HepG2 (cell line): ENCODE measurements around the gene PSMC5. TPM values are rescaled to one million over a fixed set of nuclear protein-coding genes. Genes with fewer than 3 reads are reported as not detected.

Source experiments
- ARID2 ChIP-seq: sonication (generic); formaldehyde crosslinking; IDR thresholded peaks from 2 replicates; pipeline ENCODE4 v1.8.1; 2022; ENCODE audit warnings: mild to moderate bottlenecking, missing genetic modification reagents, borderline replicate concordance
- BATF2 ChIP-seq: sonication (generic); formaldehyde crosslinking; IDR thresholded peaks from 2 replicates; pipeline ENCODE4 v1.8.0; 2022; ENCODE audit warnings: mild to moderate bottlenecking, missing genetic modification reagents, moderate library complexity
- BORCS8-MEF2B ChIP-seq: sonication (generic); formaldehyde crosslinking; IDR thresholded peaks from 2 replicates; pipeline ENCODE4 v1.8.0; 2022; ENCODE audit warnings: mild to moderate bottlenecking, missing genetic modification reagents
- CENPX ChIP-seq: sonication (generic); formaldehyde crosslinking; IDR thresholded peaks from 2 replicates; pipeline ENCODE4 v1.9.0; 2021; ENCODE audit warnings: mild to moderate bottlenecking, missing genetic modification reagents, moderate library complexity
- DNMT1 ChIP-seq: sonication (generic); formaldehyde crosslinking; IDR thresholded peaks from 2 replicates; pipeline ENCODE4 v1.5.1; 2020; ENCODE audit warnings: mild to moderate bottlenecking, missing genetic modification reagents
- FIP1L1 ChIP-seq: fragments of 200-400 bp; formaldehyde crosslinking; IDR thresholded peaks from 2 replicates; pipeline ENCODE4 v1.6.1; 2018; ENCODE audit warnings: low read depth, mild to moderate bottlenecking, low read length, moderate library complexity, borderline replicate concordance; ENCODE audit not compliant: insufficient read depth
- GATAD1 ChIP-seq: IDR thresholded peaks from 2 replicates; pipeline ENCODE4 v1.6.1; 2016; ENCODE audit warnings: missing genetic modification reagents, missing compliant biosample characterization
- RNF219 ChIP-seq: sonication (generic); formaldehyde crosslinking; IDR thresholded peaks from 2 replicates; pipeline ENCODE4 v1.5.0; 2020; ENCODE audit warnings: mild to moderate bottlenecking, missing genetic modification reagents
- TEAD2 ChIP-seq: sonication (generic); formaldehyde crosslinking; IDR thresholded peaks from 2 replicates; pipeline ENCODE4 v1.9.0; 2021; ENCODE audit warnings: missing genetic modification reagents
- TEAD3 ChIP-seq: optimal IDR thresholded peaks from 2 replicates; pipeline ENCODE3; 2016; ENCODE audit warnings: borderline replicate concordance
- U2AF1 ChIP-seq: fragments of 200-400 bp; formaldehyde crosslinking; optimal IDR thresholded peaks from 2 replicates; pipeline ENCODE3; 2017; ENCODE audit warnings: mild to moderate bottlenecking, low read depth, low read length
- ZNF180 ChIP-seq: sonication (generic); formaldehyde crosslinking; IDR thresholded peaks from 2 replicates; pipeline ENCODE4 v1.4.0; 2020; ENCODE audit warnings: low read depth, missing genetic modification reagents, borderline replicate concordance
- ZNF292 ChIP-seq: sonication (generic); formaldehyde crosslinking; IDR thresholded peaks from 2 replicates; pipeline ENCODE4 v1.8.1; 2022; ENCODE audit warnings: mild to moderate bottlenecking, low read depth, missing genetic modification reagents, borderline replicate concordance
- ZNF350 ChIP-seq: sonication (generic); formaldehyde crosslinking; IDR thresholded peaks from 2 replicates; pipeline ENCODE4 v1.4.0; 2020; ENCODE audit warnings: mild to moderate bottlenecking, low read depth, missing genetic modification reagents, borderline replicate concordance
- ZNF550 ChIP-seq: sonication (generic); formaldehyde crosslinking; IDR thresholded peaks from 2 replicates; pipeline ENCODE4 v1.4.0; 2020; ENCODE audit warnings: mild to moderate bottlenecking, missing genetic modification reagents, borderline replicate concordance
- ZNF704 ChIP-seq: sonication (generic); formaldehyde crosslinking; IDR thresholded peaks from 2 replicates; pipeline ENCODE4 v1.8.1; 2023; ENCODE audit warnings: mild to moderate bottlenecking, inconsistent platforms, moderate library complexity, missing genetic modification reagents, borderline replicate concordance
- ZNF83 ChIP-seq: sonication (generic); formaldehyde crosslinking; IDR thresholded peaks from 2 replicates; pipeline ENCODE4 v1.4.0; 2020; ENCODE audit warnings: missing genetic modification reagents, mild to moderate bottlenecking, borderline replicate concordance
- ZSCAN22 ChIP-seq: sonication (generic); formaldehyde crosslinking; IDR thresholded peaks from 2 replicates; pipeline ENCODE4 v1.4.0; 2020; ENCODE audit warnings: mild to moderate bottlenecking, missing genetic modification reagents
- polyA plus RNA-seq, 8 experiments: library from polyadenylated mRNA; depleted of rRNA in 3 of 8; stranded (reverse) in 7 of 8; unstranded in 1 of 8; fragments of >200 nt; fragmentation: Illumina TruSeq in 4 of 8; extraction: Trizol in 4 of 8; gene quantifications; 2 replicates each; pipeline versions ENCODE4 v1.2.1 to v1.2.3, GENCODE V29; 2011 to 2016; ENCODE audit warnings: low read depth in 4 of 8, missing spikeins in 1 of 8, mixed read lengths in 1 of 8; ENCODE audit not compliant: insufficient read depth in 1 of 8
- total RNA-seq, 5 experiments: library from RNA; depleted of rRNA; stranded (reverse); fragments of >200 nt; fragmentation: Illumina TruSeq; extraction: Trizol; gene quantifications; 2 replicates each; pipeline ENCODE4 v1.2.3, GENCODE V29; 2016; ENCODE audit warnings: low read depth in 1 of 5
- TF ChIP-seq, protein P1 (sequence below): sonication (generic); formaldehyde crosslinking; IDR thresholded peaks from 2 replicates; pipeline ENCODE4 v1.4.0; 2020; ENCODE audit warnings: missing genetic modification reagents
- TF ChIP-seq, protein P2 (sequence below): sonication (generic); formaldehyde crosslinking; IDR thresholded peaks from 2 replicates; pipeline ENCODE4 v1.4.0; 2020; ENCODE audit warnings: missing genetic modification reagents, borderline replicate concordance

Gene PSMC5
- total and polyA plus RNA-seq, 2 of the 13 experiments (the other 11 are each of a cell fraction or from before 2014, with no cell fraction given): 35.3 to 128 TPM

DNA sequence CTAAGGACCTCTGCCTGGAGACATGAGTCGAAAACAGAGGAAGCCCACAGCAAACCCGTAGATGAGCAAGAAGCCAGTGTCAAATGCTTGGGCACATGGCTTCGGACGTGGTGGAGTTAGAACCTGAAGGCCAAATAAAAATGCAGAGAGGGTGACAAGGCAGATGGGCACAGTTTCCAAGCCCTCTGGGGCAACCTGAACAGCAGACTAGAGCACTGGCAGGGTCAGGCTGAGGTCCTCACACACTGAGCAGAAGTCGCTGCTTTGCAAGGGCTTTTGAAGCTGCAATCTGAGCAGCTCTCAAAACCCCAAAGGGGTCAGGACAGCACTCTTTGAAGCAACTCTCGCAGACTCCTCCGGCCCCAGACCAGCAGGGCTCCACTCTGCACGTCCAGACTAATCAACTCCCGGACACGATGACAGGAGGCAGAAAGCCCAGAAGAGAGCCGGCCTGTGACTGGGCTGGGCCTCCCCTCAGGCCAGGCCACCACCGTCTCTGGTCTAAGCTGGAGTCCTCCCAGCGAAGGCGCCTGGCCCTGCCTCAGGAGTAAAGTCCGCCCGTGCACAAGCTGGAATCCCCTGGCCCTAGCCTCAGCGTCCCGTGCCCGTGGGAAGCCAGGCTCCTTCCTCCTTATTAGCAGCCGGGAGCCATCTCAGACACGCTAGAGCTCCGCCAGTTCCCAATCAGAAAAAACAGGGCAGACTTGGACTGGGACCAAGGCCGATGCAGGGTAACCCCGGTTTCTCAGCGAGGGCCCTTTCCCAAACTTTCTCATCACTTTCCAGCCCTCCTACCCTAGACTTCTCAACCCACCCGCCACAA, 14.3 kb downstream of the PSMC5 start (continued):
- no peak; the same call in 1 of the 2 replicates for TF ChIP-seq RNF219 (CRISPR knock-in tag)
- TF ChIP-seq ZNF292: peak; percentile 83
- no peak for TF ChIP-seq FIP1L1
- TF ChIP-seq GATAD1 (CRISPR knock-in tag): 0 out of 2 replicates have a peak, but pooled peaks have one; percentile 52
- TF ChIP-seq ZNF83 (CRISPR knock-in tag): 0 out of 2 replicates have a peak, but pooled peaks have one; percentile 30
- TF ChIP-seq U2AF1: peak; percentile 31
- no peak for TF ChIP-seq CENPX (CRISPR knock-in tag)
- TF ChIP-seq DNMT1: no peak
- TF ChIP-seq ARID2: peak; percentile 56; the same call in 1 of the 2 replicates
- TF ChIP-seq, protein P1, sequence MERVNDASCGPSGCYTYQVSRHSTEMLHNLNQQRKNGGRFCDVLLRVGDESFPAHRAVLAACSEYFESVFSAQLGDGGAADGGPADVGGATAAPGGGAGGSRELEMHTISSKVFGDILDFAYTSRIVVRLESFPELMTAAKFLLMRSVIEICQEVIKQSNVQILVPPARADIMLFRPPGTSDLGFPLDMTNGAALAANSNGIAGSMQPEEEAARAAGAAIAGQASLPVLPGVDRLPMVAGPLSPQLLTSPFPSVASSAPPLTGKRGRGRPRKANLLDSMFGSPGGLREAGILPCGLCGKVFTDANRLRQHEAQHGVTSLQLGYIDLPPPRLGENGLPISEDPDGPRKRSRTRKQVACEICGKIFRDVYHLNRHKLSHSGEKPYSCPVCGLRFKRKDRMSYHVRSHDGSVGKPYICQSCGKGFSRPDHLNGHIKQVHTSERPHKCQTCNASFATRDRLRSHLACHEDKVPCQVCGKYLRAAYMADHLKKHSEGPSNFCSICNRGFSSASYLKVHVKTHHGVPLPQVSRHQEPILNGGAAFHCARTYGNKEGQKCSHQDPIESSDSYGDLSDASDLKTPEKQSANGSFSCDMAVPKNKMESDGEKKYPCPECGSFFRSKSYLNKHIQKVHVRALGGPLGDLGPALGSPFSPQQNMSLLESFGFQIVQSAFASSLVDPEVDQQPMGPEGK (CRISPR knock-in tag): no peak
- peak; percentile 40; the same call in 1 of the 2 replicates for TF ChIP-seq ZNF704
- TF ChIP-seq ZNF180: 0 out of 2 replicates have a peak, but pooled peaks have one; percentile 50
- no peak for TF ChIP-seq ZSCAN22 (CRISPR knock-in tag)
- peak; percentile 73; the same call in 1 of the 2 replicates for TF ChIP-seq ZNF350
- TF ChIP-seq, protein P2, sequence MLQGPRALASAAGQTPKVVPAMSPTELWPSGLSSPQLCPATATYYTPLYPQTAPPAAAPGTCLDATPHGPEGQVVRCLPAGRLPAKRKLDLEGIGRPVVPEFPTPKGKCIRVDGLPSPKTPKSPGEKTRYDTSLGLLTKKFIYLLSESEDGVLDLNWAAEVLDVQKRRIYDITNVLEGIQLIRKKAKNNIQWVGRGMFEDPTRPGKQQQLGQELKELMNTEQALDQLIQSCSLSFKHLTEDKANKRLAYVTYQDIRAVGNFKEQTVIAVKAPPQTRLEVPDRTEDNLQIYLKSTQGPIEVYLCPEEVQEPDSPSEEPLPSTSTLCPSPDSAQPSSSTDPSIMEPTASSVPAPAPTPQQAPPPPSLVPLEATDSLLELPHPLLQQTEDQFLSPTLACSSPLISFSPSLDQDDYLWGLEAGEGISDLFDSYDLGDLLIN (CRISPR knock-in tag): peak; percentile 79; the same call in 1 of the 2 replicates
- 0 out of 2 replicates have a peak, but pooled peaks have one; percentile 45 for TF ChIP-seq ZNF550 (CRISPR knock-in tag)
- 0 out of 2 replicates have a peak, but pooled peaks have one; percentile 18 for TF ChIP-seq BORCS8-MEF2B (CRISPR knock-in tag)
- TF ChIP-seq TEAD2 (CRISPR knock-in tag): no peak; the same call in 1 of the 2 replicates
- no peak for TF ChIP-seq BATF2 (CRISPR knock-in tag)
- TF ChIP-seq TEAD3 (CRISPR knock-in tag): peak; percentile 46
